ENCODE data around the gene ARHGEF19. TPM values are rescaled to one million over a fixed set of nuclear protein-coding genes. Genes with fewer than 3 reads are reported as not detected.

The ARHGEF19 gene
- total and polyA plus RNA-seq, 9 donors = 1.3 to 9.2 (median 2.8) TPM

DNA sequence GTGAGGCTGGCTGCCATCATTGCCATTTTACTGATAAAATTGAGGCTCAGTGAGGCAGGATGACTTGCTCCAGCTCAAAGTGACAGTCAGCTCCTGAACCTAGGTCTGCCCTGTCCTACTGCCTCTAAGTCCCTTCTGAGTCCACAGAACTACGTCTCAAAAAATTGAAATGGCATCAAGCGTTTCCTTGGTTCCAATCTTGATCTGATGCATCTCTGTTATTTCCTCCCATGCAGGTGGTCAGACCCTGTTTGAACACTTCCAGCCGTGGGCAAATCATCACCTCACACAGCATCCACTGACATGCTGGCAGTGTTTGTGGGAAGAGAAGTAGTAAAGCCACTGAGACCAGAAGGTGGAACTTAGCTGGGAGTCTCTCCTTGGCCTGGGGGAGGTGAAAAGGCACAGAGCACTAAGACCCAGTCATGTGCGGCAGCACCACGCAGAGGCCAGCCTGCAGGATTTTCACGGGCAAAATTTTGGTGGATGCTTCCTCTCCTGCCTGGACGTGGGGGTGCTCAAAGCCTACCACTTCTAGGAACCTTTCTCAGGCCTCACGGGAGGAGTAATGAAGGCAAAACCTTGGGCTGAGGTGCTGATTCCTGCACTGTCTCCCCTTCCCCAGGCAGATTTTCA, 32.3 kb upstream of the ARHGEF19 start:
- no peaks in the 10 kb centered on the region for H3K9me3 ChIP-seq (replicated peaks; ENCODE audit: control insufficient read depth, low read depth, low read length)
- no peak for DNase-seq
- H3K4me1 ChIP-seq (ENCODE audit: control insufficient read depth, insufficient read depth, low read length) = peaks cover 37% of the 10 kb centered on the region
- WGBS (ENCODE audit: insufficient coverage) = 53% methylated on average over 5 of the region's 8 CpGs
- no peak overlapping the region for H3K27ac ChIP-seq (ENCODE audit: low read length)
- no peaks in the 10 kb centered on the region for H3K27me3 ChIP-seq (ENCODE audit: control insufficient read depth, insufficient read depth, low read length)
- H3K36me3 ChIP-seq (ENCODE audit: control insufficient read depth, insufficient read depth, low read length) = peaks cover 17% of the 10 kb centered on the region
- H3K4me3 ChIP-seq (ENCODE audit: low read length) = no peak overlapping the region

DNA sequence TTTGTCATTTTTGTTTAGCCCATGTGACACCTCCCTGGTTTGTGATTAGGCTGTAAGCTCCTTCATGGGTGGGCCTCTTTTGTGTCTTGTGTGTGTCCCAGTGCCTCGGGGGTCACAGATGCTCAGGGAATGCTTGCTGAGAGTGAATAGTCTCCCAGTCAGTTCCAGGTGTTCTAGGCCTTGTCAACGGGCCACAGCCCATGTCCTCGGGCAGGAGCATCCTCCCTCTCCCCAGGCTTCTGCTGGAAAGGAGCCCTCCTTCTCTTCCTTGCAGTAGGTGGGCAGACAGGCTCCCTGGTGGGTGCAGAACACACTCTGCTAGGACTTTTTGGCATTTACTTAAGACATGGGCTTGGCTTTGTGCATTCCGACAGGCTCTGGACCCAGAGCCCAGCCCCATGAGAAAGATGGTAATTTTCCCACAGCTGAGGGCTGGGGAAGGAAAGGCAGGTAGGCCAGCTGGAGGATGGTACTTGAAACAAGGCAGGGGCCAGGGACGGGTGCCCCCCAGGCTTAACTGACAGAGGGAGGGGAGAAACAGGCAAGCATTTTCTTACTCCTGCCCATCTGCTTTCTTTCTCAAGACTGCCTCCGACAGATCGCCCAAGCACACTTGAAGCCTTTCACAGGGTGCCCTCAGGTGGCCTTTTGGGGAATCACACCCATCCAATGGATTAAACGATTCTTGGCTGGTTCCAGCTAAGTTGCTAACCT, 31.6 kb upstream of the ARHGEF19 start:
- Histone ChIP-seq H3K36me3 (ENCODE audit: control insufficient read depth, insufficient read depth, low read length) (peaks cover 16% of the 10 kb centered on the region), H3K9me3 (replicated peaks; ENCODE audit: control insufficient read depth, low read depth, low read length) (no peaks in the 10 kb centered on the region), H3K27ac (ENCODE audit: low read length) (no peak overlapping the region), H3K27me3 (ENCODE audit: control insufficient read depth, insufficient read depth, low read length) (no peaks in the 10 kb centered on the region), H3K4me1 (ENCODE audit: control insufficient read depth, insufficient read depth, low read length) (peaks cover 35% of the 10 kb centered on the region), H3K4me3 (ENCODE audit: low read length) (no peak overlapping the region)
- peak; percentile 91 for DNase-seq
- 18% methylated on average over 5 of the region's 8 CpGs for WGBS (ENCODE audit: insufficient coverage)

GRCh38 chr1:16243215-16243610, 30.8 kb upstream of the ARHGEF19 start:
- H3K36me3 ChIP-seq (ENCODE audit: control insufficient read depth, insufficient read depth, low read length) = peaks cover 16% of the 10 kb centered on the region
- no peak for DNase-seq
- H3K27me3 ChIP-seq (ENCODE audit: control insufficient read depth, insufficient read depth, low read length) = no peaks in the 10 kb centered on the region
- H3K4me3 ChIP-seq (ENCODE audit: low read length) = no peak overlapping the region
- no peak overlapping the region for H3K27ac ChIP-seq (ENCODE audit: low read length)
- peaks cover 32% of the 10 kb centered on the region for H3K4me1 ChIP-seq (ENCODE audit: control insufficient read depth, insufficient read depth, low read length)
- WGBS (ENCODE audit: insufficient coverage) = 69% methylated on average over 8 of the region's 8 CpGs
- no peaks in the 10 kb centered on the region for H3K9me3 ChIP-seq (replicated peaks; ENCODE audit: control insufficient read depth, low read depth, low read length)

GRCh38 chr1:16242556-16243214, 30.2 kb upstream of the ARHGEF19 start:
- Histone ChIP-seq H3K9me3 (replicated peaks; ENCODE audit: control insufficient read depth, low read depth, low read length) (no peaks in the 10 kb centered on the region), H3K36me3 (ENCODE audit: control insufficient read depth, insufficient read depth, low read length) (peaks cover 16% of the 10 kb centered on the region), H3K4me1 (ENCODE audit: control insufficient read depth, insufficient read depth, low read length) (peaks cover 28% of the 10 kb centered on the region), H3K27me3 (ENCODE audit: control insufficient read depth, insufficient read depth, low read length) (no peaks in the 10 kb centered on the region), H3K4me3 (ENCODE audit: low read length) (no peak overlapping the region), H3K27ac (ENCODE audit: low read length) (no peak overlapping the region)
- DNase-seq = no peak
- 80% methylated on average over 15 of the region's 17 CpGs for WGBS (ENCODE audit: insufficient coverage)

DNA sequence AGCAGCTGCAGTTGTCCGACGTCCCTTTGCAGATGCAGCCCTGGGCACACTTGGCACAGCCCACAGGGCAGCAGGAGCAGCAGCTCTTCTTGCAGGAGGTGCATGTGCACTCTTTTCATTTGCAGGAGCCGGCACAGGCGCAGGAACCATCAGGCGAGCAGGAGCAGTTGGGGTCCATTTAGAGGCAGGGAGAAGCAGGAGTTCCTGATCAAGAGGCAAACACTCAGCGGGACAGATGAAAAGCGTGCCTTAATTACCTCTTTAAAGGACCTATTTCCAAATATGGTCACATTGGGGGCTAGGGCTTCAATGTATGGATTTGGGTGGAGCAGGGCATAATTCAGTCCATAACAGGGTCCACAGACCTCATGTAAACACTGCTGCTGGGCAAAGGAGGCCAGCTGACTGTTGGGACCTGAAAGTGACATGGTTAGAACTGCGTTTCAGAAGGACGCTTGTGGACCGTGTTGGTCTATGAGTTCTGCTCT, 28.8 kb upstream of the ARHGEF19 start:
- H3K4me3 ChIP-seq (ENCODE audit: low read length) = no peak overlapping the region
- H3K27me3 ChIP-seq (ENCODE audit: control insufficient read depth, insufficient read depth, low read length) = no peaks in the 10 kb centered on the region
- no peaks in the 10 kb centered on the region for H3K9me3 ChIP-seq (replicated peaks; ENCODE audit: control insufficient read depth, low read depth, low read length)
- peaks cover 12% of the 10 kb centered on the region for H3K36me3 ChIP-seq (ENCODE audit: control insufficient read depth, insufficient read depth, low read length)
- peaks cover 33% of the 10 kb centered on the region for H3K4me1 ChIP-seq (ENCODE audit: control insufficient read depth, insufficient read depth, low read length)
- DNase-seq = no peak
- WGBS (ENCODE audit: insufficient coverage) = 67% methylated on average over 8 of the region's 10 CpGs
- H3K27ac ChIP-seq (ENCODE audit: low read length) = no peak overlapping the region

DNA sequence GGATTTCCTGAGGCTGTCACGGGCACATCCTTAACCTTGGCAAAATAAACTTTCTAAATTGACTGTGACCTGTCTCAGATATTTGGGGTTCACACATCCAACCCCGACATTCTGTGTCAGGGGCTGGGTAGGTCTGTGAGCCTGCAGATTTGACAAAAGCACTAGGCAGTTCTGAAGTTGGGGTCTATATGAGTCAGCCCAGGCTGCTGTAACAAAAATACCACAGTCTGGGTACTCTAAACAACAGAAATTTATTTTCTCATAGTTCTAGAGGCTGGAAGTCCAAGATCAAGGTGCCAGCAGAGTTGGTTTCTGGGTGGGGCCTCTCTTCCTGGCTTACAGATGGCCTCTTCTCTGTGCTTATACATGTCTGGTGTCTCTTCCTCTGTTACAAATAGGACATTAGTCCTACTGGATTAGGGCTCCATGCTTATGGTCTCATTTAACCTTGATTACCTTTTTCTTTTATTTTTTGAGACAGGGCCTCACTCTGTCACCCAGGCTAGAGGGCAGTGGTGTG, 27.6 kb upstream of the ARHGEF19 start:
- Histone ChIP-seq H3K27me3 (ENCODE audit: control insufficient read depth, insufficient read depth, low read length) (no peaks in the 10 kb centered on the region), H3K9me3 (replicated peaks; ENCODE audit: control insufficient read depth, low read depth, low read length) (no peaks in the 10 kb centered on the region), H3K4me1 (ENCODE audit: control insufficient read depth, insufficient read depth, low read length) (peaks cover 37% of the 10 kb centered on the region), H3K36me3 (ENCODE audit: control insufficient read depth, insufficient read depth, low read length) (peaks cover 4% of the 10 kb centered on the region), H3K4me3 (ENCODE audit: low read length) (no peak overlapping the region), H3K27ac (ENCODE audit: low read length) (no peak overlapping the region)
- no peak for DNase-seq
- 100% methylated on average over 1 of the region's 2 CpGs for WGBS (ENCODE audit: insufficient coverage)

DNA sequence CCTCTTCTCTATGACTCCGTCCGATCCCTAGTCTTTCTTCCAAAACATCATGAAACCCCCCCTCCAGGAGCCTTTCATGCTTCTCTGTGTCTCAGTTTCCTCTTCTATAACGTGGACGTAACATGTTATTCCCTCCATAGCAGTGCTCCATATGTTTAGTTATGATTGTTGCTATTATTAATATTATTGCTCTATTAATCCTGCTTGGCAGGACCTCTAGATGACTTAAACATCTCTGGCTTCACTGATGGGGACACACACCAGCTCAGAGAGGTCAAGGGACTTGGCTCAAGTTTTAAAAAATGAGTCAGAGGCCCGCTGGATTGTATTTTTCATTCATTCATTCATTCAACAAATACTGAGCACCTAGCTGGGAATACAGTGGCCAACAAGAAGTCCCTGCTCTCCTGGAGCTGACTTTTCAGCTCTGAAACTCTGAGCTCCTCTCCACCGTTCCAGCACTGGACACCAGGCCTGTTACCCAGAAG, 24.9 kb upstream of the ARHGEF19 start:
- peak; percentile 45 for DNase-seq
- peaks cover 29% of the 10 kb centered on the region for H3K4me1 ChIP-seq (ENCODE audit: control insufficient read depth, insufficient read depth, low read length)
- WGBS (ENCODE audit: insufficient coverage) = 13% methylated on average over 3 of the region's 6 CpGs

GRCh38 chr1:16236511-16237342, 24.3 kb upstream of the ARHGEF19 start, which contains the start of gene CPLANE2:
Gene CPLANE2 (minus strand): TSS chr1:16237183. CDS start chr1:16236742, 441 bp downstream.
- H3K9me3 ChIP-seq (replicated peaks; ENCODE audit: control insufficient read depth, low read depth, low read length) = no peaks in the 10 kb centered on the region
- under 1% methylated on average over 56 of the region's 57 CpGs for WGBS (ENCODE audit: insufficient coverage)

More for the DNA sequence above, 24.9 kb upstream of the ARHGEF19 start:
- H3K36me3 ChIP-seq (ENCODE audit: control insufficient read depth, insufficient read depth, low read length) = no peaks in the 10 kb centered on the region
- no peaks in the 10 kb centered on the region for H3K9me3 ChIP-seq (replicated peaks; ENCODE audit: control insufficient read depth, low read depth, low read length)
- peak overlapping the region; percentile 71 for H3K4me3 ChIP-seq (ENCODE audit: low read length)
- peak overlapping the region; percentile 78 for H3K27ac ChIP-seq (ENCODE audit: low read length)
- H3K27me3 ChIP-seq (ENCODE audit: control insufficient read depth, insufficient read depth, low read length) = no peaks in the 10 kb centered on the region

DNA sequence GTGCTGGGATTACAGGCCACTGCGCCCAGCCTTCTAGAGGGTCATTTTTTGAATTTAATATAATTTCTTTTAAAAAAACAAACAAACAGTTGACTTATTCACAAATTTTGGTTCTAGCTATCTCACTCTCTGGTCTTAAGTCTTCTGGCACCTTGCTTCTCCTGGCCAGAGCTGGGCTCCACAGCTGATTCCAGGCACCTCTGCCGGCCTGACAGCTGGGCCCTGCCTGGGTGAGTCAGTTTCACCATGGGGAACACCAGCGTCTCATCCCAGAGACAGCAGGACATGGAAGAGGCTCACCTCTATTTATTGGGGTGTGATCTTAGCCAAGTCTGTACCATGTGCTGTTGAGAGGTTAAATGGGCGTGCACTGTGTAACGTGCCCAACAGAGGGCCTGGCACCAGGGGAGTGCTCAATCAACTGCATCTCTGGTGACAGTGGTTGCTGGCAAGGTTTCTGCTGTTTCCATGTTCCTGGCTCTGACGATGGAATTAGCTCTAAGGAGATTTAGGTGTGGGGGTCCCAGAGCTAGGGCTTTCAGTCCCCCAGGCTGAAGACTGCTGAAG, 23.6 kb upstream of the ARHGEF19 start:
- Histone ChIP-seq H3K36me3 (ENCODE audit: control insufficient read depth, insufficient read depth, low read length) (no peaks in the 10 kb centered on the region), H3K4me3 (ENCODE audit: low read length) (peak overlapping the region; percentile 71), H3K4me1 (ENCODE audit: control insufficient read depth, insufficient read depth, low read length) (peaks cover 29% of the 10 kb centered on the region), H3K27me3 (ENCODE audit: control insufficient read depth, insufficient read depth, low read length) (no peaks in the 10 kb centered on the region), H3K9me3 (replicated peaks; ENCODE audit: control insufficient read depth, low read depth, low read length) (no peaks in the 10 kb centered on the region), H3K27ac (ENCODE audit: low read length) (peak overlapping the region; percentile 82)
- WGBS (ENCODE audit: insufficient coverage) = 37% methylated on average over 4 of the region's 6 CpGs
- DNase-seq = peak; percentile 45

More at GRCh38 chr1:16236511-16237342, 24.3 kb upstream of the ARHGEF19 start, which contains the start of gene CPLANE2:
- Histone ChIP-seq H3K4me1 (ENCODE audit: control insufficient read depth, insufficient read depth, low read length) (peaks cover 34% of the 10 kb centered on the region), H3K27ac (ENCODE audit: low read length) (peak within 1 kb of the TSS; percentile 82), H3K27me3 (ENCODE audit: control insufficient read depth, insufficient read depth, low read length) (no peaks in the 10 kb centered on the region), H3K4me3 (ENCODE audit: low read length) (peak within 1 kb of the TSS; percentile 71), H3K36me3 (ENCODE audit: control insufficient read depth, insufficient read depth, low read length) (no peaks in the 10 kb centered on the region)
- DNase-seq = peak; percentile 97

Measured in muscle of leg (tissue), 11 donors.